Type B pancreatic cell (in vitro differentiated cells): ENCODE measurements around the gene TMPRSS2. TPM values are rescaled to one million over a fixed set of nuclear protein-coding genes. Genes with fewer than 3 reads are reported as not detected.
A peak's percentile ranks its signal among the peaks of the same experiment; 100 is the strongest.

Experiments used
- DNase-seq: peaks from one replicate; pipeline ENCODE4 v3.0.0; 2021; ENCODE audit warnings: mixed read lengths; ENCODE audit not compliant: unreplicated experiment; ENCODE audit errors: extremely low spot score
- H3K27ac Mint-ChIP-seq: 2 replicates; pipeline ENCODE4 v1.8.0; 2021; ENCODE audit warnings: mild to moderate bottlenecking, mixed read lengths
- H3K27me3 Mint-ChIP-seq: 2 replicates; pipeline ENCODE4 v1.8.0; 2021; ENCODE audit warnings: mixed read lengths
- H3K36me3 Mint-ChIP-seq: 2 replicates; pipeline ENCODE4 v1.8.0; 2021; ENCODE audit warnings: mixed read lengths
- H3K4me1 Mint-ChIP-seq: one replicate; pipeline ENCODE4 v1.8.0; 2021; ENCODE audit warnings: mixed read lengths; ENCODE audit not compliant: unreplicated experiment
- H3K4me3 Mint-ChIP-seq: 2 replicates; pipeline ENCODE4 v1.8.0; 2021; ENCODE audit warnings: mild to moderate bottlenecking, mixed read lengths
- H3K9me3 Mint-ChIP-seq: 2 replicates; pipeline ENCODE4 v1.8.0; 2021; ENCODE audit warnings: mixed read lengths
- CTCF ChIP-seq: fragments of 200-600 bp; sonication (generic); conservative IDR thresholded peaks from 2 replicates; pipeline ENCODE4 v1.5.0; 2021; ENCODE audit warnings: antibody characterized with exemption, mild to moderate bottlenecking
- total RNA-seq: library from RNA; stranded (reverse); gene quantifications from 2 replicates; pipeline ENCODE4 v1.2.1, GENCODE V29; 2021; ENCODE audit warnings: low replicate concordance

Gene TMPRSS2
- total RNA-seq, 1 donor from 2014 or later = 82.1 TPM

- TF ChIP-seq CTCF = no peak
- no peaks in the 10 kb centered on the region for H3K27me3 Mint-ChIP-seq
- no peak for DNase-seq
- H3K4me3 Mint-ChIP-seq = no peak overlapping the region
- no peak overlapping the region for H3K27ac Mint-ChIP-seq
- no peaks in the 10 kb centered on the region for H3K36me3 Mint-ChIP-seq
- H3K4me1 Mint-ChIP-seq = peaks cover 6% of the 10 kb centered on the region
- peaks cover 5% of the 10 kb centered on the region for H3K9me3 Mint-ChIP-seq
These were observed 22.4 kb upstream of the TMPRSS2 start for GRCh38 chr21:41530366-41530765.

- Mint-ChIP-seq H3K27ac (no peak overlapping the region), H3K9me3 (peaks cover 5% of the 10 kb centered on the region), H3K4me1 (peaks cover 6% of the 10 kb centered on the region), H3K27me3 (no peaks in the 10 kb centered on the region), H3K36me3 (no peaks in the 10 kb centered on the region), H3K4me3 (no peak overlapping the region)
- no peak for TF ChIP-seq CTCF
- no peak for DNase-seq
These were observed 21.8 kb upstream of the TMPRSS2 start for GRCh38 chr21:41529769-41530168.

GRCh38 chr21:41526478-41527087, 18.6 kb upstream of the TMPRSS2 start:
- TF ChIP-seq CTCF = no peak
- Mint-ChIP-seq H3K27ac (peak overlapping the region; percentile 61), H3K9me3 (peaks cover 5% of the 10 kb centered on the region), H3K4me3 (peak overlapping the region; percentile 27), H3K27me3 (no peaks in the 10 kb centered on the region), H3K4me1 (peaks cover 6% of the 10 kb centered on the region), H3K36me3 (no peaks in the 10 kb centered on the region)
- DNase-seq = no peak

GRCh38 chr21:41523175-41523574, 15.2 kb upstream of the TMPRSS2 start:
- Mint-ChIP-seq H3K27me3 (no peaks in the 10 kb centered on the region), H3K36me3 (no peaks in the 10 kb centered on the region)
- no peak for TF ChIP-seq CTCF

GRCh38 chr21:41521489-41522027, 13.6 kb upstream of the TMPRSS2 start:
- H3K4me1 Mint-ChIP-seq = peaks cover 6% of the 10 kb centered on the region
- no peaks in the 10 kb centered on the region for H3K27me3 Mint-ChIP-seq
- DNase-seq = no peak
- peaks cover 6% of the 10 kb centered on the region for H3K9me3 Mint-ChIP-seq
- no peak overlapping the region for H3K27ac Mint-ChIP-seq
- no peak for TF ChIP-seq CTCF
- H3K4me3 Mint-ChIP-seq = no peak overlapping the region
- H3K36me3 Mint-ChIP-seq = no peaks in the 10 kb centered on the region

More at GRCh38 chr21:41523175-41523574, 15.2 kb upstream of the TMPRSS2 start:
- H3K9me3 Mint-ChIP-seq = peaks cover 5% of the 10 kb centered on the region
- no peak overlapping the region for H3K27ac Mint-ChIP-seq
- H3K4me3 Mint-ChIP-seq = no peak overlapping the region
- DNase-seq = no peak
- peaks cover 6% of the 10 kb centered on the region for H3K4me1 Mint-ChIP-seq
